Liver (tissue), 3 donors: ENCODE results near the gene HOXA5.

Source experiments
- ATF3 ChIP-seq: IDR thresholded peaks from 2 replicates; pipeline ENCODE4 v1.6.1; 2016; ENCODE audit warnings: antibody characterized with exemption
- CTCF ChIP-seq: fragments of 150-350 bp; IDR thresholded peaks from 2 replicates; pipeline ENCODE4 v1.5.1; 2017; ENCODE audit warnings: improper control_type of control experiment, low read depth, low read length; ENCODE audit not compliant: missing input control
- JUND ChIP-seq, 2 donors: IDR thresholded peaks; 2 replicates each; pipeline ENCODE4 v1.6.1; 2016; ENCODE audit warnings: antibody characterized with exemption in 2 of 2
- MAX ChIP-seq: IDR thresholded peaks from 2 replicates; pipeline ENCODE4 v1.6.1; 2016; ENCODE audit warnings: antibody characterized with exemption
- RAD21 ChIP-seq, 2 donors: IDR thresholded peaks; 2 replicates each; pipeline ENCODE4 v1.6.1; 2016; ENCODE audit warnings: antibody characterized with exemption in 2 of 2, mild to moderate bottlenecking in 2 of 2
- REST ChIP-seq: IDR thresholded peaks from 2 replicates; pipeline ENCODE4 v1.6.1; 2016; ENCODE audit warnings: antibody characterized with exemption, mild to moderate bottlenecking
- SP1 ChIP-seq: IDR thresholded peaks from 2 replicates; pipeline ENCODE4 v1.6.1; 2018; ENCODE audit warnings: antibody characterized with exemption, mild to moderate bottlenecking
- YY1 ChIP-seq: IDR thresholded peaks from 2 replicates; pipeline ENCODE4 v1.6.1; 2016; ENCODE audit warnings: antibody characterized with exemption, mild to moderate bottlenecking
- ZBTB33 ChIP-seq: IDR thresholded peaks from 2 replicates; pipeline ENCODE4 v1.6.1; 2016; ENCODE audit warnings: antibody characterized with exemption
- donor health status: healthy.
- donor health status: healthy.

GRCh38 chr7:27153526-27153925 is 10.0 kb upstream of the HOXA5 start:
- TF ChIP-seq ZBTB33 = no peak
- TF ChIP-seq CTCF = no peak
- no peak for TF ChIP-seq JUND (IDR thresholded peaks at IDR 0.05)
- no peak for TF ChIP-seq YY1
- no peak for TF ChIP-seq MAX
- no peak for TF ChIP-seq RAD21 (IDR thresholded peaks at IDR 0.05)
- no peak for TF ChIP-seq SP1
- no peak for TF ChIP-seq REST
- no peak for TF ChIP-seq ATF3
